ENCODE data around the gene CPA4. TPM values are rescaled to one million over a fixed set of nuclear protein-coding genes. Genes with fewer than 3 reads are reported as not detected.

The CPA4 gene
- total and polyA plus RNA-seq, 5 experiments from 2014 or later, result not detected

- Mint-ChIP-seq H3K36me3 (no peaks in the 10 kb centered on the region), H3K27me3 (no peaks in the 10 kb centered on the region), H3K9me3 (peaks cover 0 to 3% (median 0%) of the 10 kb centered on the region in 9 donors), H3K4me1 (peaks cover 0 to 9% (median 0%) of the 10 kb centered on the region in 4 donors), H3K4me3 (no peak overlapping the region), H3K27ac (peak overlapping the region in 1 of 10 donors; percentile 66)
- DNase-seq (no peak), ATAC-seq (no peak)
- POLR2A ChIA-PET, result interaction anchor here (0.6 kb wide), 2 partner anchors 93 to 123 kb away, joined by 3 to 5 read pairs; no protein-coding TSS in a partner anchor
Observed at GRCh38 chr7:130296221-130296951, 3.4 kb downstream of the CPA4 start.

DNA sequence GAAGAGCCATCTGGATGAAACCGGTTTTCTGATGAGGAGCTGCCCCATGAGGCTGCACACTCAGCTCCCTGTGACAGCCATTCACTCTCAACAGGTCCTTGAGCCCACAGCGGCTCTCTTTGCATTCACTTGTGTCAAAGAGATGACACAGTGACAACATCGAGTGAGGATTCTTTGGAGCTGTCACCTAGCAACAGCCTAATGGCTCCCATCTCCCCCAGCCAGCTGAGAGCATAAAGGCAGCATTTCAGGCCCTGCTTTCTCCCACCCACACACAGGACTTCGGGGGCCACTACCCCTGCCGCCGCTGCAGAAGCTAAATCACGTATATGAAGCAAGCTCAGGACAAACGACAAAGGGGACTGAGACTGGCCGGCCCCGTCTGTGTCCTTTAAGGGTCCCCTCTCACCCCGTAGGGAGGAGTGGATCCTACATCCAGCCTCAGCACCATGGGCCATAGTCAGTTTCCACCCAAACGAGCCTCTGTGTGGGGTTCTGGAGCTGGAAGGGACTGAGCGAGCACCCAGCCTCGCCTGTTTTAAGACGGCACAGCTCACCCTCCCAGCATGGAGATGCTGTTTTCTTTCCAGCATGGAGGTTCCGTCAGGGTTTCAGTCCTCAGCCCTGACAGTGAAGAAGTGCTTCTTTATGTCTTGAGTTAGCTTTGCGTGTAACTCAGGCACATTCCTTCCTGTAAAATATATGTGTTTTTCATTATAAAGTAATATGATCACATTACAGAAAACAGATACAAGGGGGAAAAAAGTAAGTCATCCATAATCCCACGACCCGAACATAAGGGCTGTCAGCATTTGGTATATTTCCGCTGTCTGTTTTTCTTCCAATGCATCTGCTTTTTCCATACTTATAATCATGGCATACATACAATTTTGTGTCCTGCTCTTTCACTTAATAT is 4.9 kb downstream of the CPA4 start:
- Mint-ChIP-seq H3K27ac (no peak overlapping the region), H3K27me3 (no peaks in the 10 kb centered on the region), H3K36me3 (no peaks in the 10 kb centered on the region), H3K9me3 (peaks cover 0 to 3% (median 0%) of the 10 kb centered on the region in 9 donors), H3K4me3 (no peak overlapping the region), H3K4me1 (peaks cover 0 to 10% (median 0%) of the 10 kb centered on the region in 4 donors)
- POLR2A ChIA-PET, result no interaction called here
- no peak for ATAC-seq
- DNase-seq, result no peak

DNA sequence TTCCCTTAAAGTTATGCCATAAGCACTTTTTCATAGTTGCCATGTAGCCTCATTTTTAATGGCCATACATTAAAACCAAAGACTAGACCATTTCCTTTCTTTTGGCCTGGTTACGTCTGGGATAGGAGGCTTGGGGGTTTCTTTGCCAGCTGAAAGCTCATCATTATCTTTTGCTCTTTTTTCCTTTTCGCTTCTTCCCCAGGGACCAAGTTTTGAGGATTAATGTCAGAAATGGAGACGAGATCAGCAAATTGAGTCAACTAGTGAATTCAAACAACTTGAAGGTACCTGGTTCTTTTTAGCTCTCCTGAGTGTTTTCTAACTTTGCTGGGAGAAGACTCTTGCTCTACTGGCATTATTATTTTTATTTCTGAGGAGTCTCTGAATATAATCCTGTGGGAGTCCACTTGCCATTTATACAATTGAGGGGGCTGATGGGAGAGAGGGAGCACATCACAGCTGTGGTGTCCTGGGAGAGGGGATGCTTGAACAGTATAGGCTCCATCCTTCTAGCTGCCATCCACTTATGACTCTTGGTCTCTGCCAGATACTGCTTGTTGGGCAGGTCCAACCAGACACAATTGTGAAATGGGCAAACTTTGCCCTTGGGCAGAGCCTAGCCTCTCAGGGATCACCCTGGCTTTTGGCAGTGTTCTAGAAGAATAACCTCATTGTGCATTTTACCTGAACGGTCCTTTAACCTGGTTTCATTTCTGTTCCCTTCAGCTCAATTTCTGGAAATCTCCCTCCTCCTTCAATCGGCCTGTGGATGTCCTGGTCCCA is 5.8 kb downstream of the CPA4 start:
- no peaks in the 10 kb centered on the region for H3K27me3 Mint-ChIP-seq
- ATAC-seq (no peak), DNase-seq (no peak)
- peaks cover 0 to 3% (median 0%) of the 10 kb centered on the region in 9 donors for H3K9me3 Mint-ChIP-seq
- no peak overlapping the region for H3K27ac Mint-ChIP-seq
- H3K4me1 Mint-ChIP-seq, result peaks cover 0 to 9% (median 3%) of the 10 kb centered on the region in 4 donors
- H3K4me3 Mint-ChIP-seq, result no peak overlapping the region
- no peaks in the 10 kb centered on the region for H3K36me3 Mint-ChIP-seq
- POLR2A ChIA-PET, result no interaction called here

DNA sequence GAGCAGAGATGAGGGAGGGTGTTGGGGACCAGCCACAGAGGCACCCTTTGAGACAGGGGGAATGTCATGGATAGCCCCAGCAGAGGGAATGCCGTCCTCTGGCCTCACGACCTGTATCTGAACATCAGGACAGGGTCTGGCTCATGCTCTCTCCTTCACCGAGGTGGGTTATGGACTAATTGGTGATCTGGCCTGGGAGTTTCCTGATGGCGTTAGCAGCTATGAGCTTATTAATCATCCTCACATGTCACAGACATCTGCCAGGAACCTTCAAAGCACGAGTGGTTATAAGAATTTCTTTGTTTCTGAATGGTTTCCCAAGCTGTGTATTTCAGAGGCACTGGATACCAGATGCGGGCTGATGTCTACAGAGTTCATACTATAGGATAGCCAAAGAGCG is 6.9 kb downstream of the CPA4 start:
- DNase-seq (no peak), ATAC-seq (no peak)
- Mint-ChIP-seq H3K27ac (no peak overlapping the region), H3K4me1 (peaks cover 0 to 11% (median 7%) of the 10 kb centered on the region in 4 donors), H3K36me3 (no peaks in the 10 kb centered on the region), H3K9me3 (peaks cover 0 to 3% (median 0%) of the 10 kb centered on the region in 9 donors), H3K27me3 (no peaks in the 10 kb centered on the region), H3K4me3 (no peak overlapping the region)
- POLR2A ChIA-PET, result interaction anchor here (0.7 kb wide), 1 partner anchor 159 kb away, joined by 4 read pairs; no protein-coding TSS in a partner anchor

GRCh38 chr7:130301501-130302020 is 8.6 kb downstream of the CPA4 start:
- POLR2A ChIA-PET, result interaction anchor here (0.7 kb wide), 1 partner anchor 165 kb away, joined by 4 read pairs; no protein-coding TSS in a partner anchor

DNA sequence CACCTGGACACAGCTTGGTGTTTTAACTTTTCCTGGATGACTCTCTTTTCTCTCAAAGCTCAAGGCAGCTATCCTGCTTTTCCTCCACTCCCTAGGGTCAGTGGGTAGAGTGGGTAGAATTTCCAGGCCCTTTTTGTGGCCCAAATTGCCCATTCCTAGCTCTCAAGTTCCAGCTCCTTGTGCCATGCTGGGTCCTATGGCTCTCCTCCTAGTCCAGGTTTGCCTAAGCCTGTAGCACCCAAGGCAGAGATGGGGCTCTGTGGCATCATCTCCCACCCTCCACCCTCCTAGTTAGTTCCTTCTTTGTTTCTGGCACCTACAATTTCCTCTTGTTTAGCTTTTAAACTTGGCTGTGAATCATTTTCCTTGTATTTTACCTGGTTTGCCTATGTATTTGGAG is 9.7 kb downstream of the CPA4 start:
- Mint-ChIP-seq H3K27ac (peak overlapping the region in 1 of 10 donors; percentile 37), H3K4me1 (peaks cover 0 to 11% (median 4%) of the 10 kb centered on the region in 4 donors), H3K9me3 (peaks cover 0 to 1% (median 0%) of the 10 kb centered on the region in 9 donors), H3K27me3 (no peaks in the 10 kb centered on the region), H3K36me3 (no peaks in the 10 kb centered on the region), H3K4me3 (no peak overlapping the region)
- no peak for ATAC-seq
- no peak for DNase-seq
- POLR2A ChIA-PET, result no interaction called here

More at GRCh38 chr7:130301501-130302020, 8.6 kb downstream of the CPA4 start:
- H3K4me1 Mint-ChIP-seq, result peaks cover 0 to 11% (median 4%) of the 10 kb centered on the region in 4 donors
- no peak for DNase-seq
- H3K27me3 Mint-ChIP-seq, result no peaks in the 10 kb centered on the region
- no peak overlapping the region for H3K4me3 Mint-ChIP-seq
- H3K36me3 Mint-ChIP-seq, result no peaks in the 10 kb centered on the region
- no peak overlapping the region for H3K27ac Mint-ChIP-seq
- ATAC-seq, result no peak
- H3K9me3 Mint-ChIP-seq, result peaks cover 0 to 1% (median 0%) of the 10 kb centered on the region in 9 donors

- Mint-ChIP-seq H3K36me3 (no peaks in the 10 kb centered on the region), H3K4me1 (peaks cover 0 to 11% (median 4%) of the 10 kb centered on the region in 4 donors), H3K27ac (peak overlapping the region in 1 of 10 donors; percentile 66), H3K27me3 (no peaks in the 10 kb centered on the region), H3K9me3 (peaks cover 0 to 1% (median 0%) of the 10 kb centered on the region in 9 donors), H3K4me3 (no peak overlapping the region)
- DNase-seq (no peak), ATAC-seq (no peak)
- POLR2A ChIA-PET, result no interaction called here
Observed at GRCh38 chr7:130303127-130303526, 10.2 kb downstream of the CPA4 start.

- Mint-ChIP-seq H3K36me3 (no peaks in the 10 kb centered on the region), H3K4me1 (peaks cover 0 to 11% (median 4%) of the 10 kb centered on the region in 4 donors), H3K4me3 (no peak overlapping the region), H3K27ac (peak overlapping the region in 1 of 10 donors; percentile 66), H3K9me3 (peaks cover 0 to 1% (median 0%) of the 10 kb centered on the region in 9 donors), H3K27me3 (no peaks in the 10 kb centered on the region)
- POLR2A ChIA-PET, result no interaction called here
- ATAC-seq (no peak), DNase-seq (peak in 1 of 10 donors; percentile 3)
Observed at GRCh38 chr7:130303551-130303950, 10.6 kb downstream of the CPA4 start.

DNA sequence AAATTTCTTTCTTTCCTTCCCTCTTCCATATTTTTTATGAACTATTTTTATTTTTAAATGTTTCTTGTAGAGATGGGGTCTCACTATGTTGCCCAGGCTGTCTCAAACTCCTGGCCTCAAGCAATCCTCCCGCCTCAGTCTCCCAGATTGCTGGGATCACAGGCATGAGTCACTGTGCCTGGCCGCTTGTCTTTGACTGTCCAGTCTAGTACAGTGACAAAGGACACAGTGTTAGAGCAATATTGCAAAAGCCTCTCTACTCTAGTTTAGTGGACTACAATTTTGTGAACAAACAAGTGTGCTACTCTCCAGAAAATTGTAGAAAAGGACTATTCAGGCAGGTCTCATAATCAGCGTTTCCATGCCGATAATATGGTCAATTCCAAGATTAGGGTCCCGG is 11.0 kb downstream of the CPA4 start:
- H3K27ac Mint-ChIP-seq, result peak overlapping the region in 2 of 10 donors; percentile 46 to 66
- no peaks in the 10 kb centered on the region for H3K27me3 Mint-ChIP-seq
- peaks cover 0 to 11% (median 4%) of the 10 kb centered on the region in 4 donors for H3K4me1 Mint-ChIP-seq
- ATAC-seq, result no peak
- peak overlapping the region in 1 of 10 donors; percentile 20 for H3K4me3 Mint-ChIP-seq
- DNase-seq, result no peak
- POLR2A ChIA-PET, result no interaction called here
- peaks cover 0 to 1% (median 0%) of the 10 kb centered on the region in 9 donors for H3K9me3 Mint-ChIP-seq
- no peaks in the 10 kb centered on the region for H3K36me3 Mint-ChIP-seq

- Mint-ChIP-seq H3K4me1 (peaks cover 0 to 11% (median 4%) of the 10 kb centered on the region in 4 donors), H3K9me3 (peaks cover 0 to 1% (median 0%) of the 10 kb centered on the region in 9 donors), H3K27ac (no peak overlapping the region), H3K27me3 (no peaks in the 10 kb centered on the region), H3K4me3 (no peak overlapping the region), H3K36me3 (no peaks in the 10 kb centered on the region)
- POLR2A ChIA-PET, result no interaction called here
- ATAC-seq (no peak), DNase-seq (no peak)
Observed at GRCh38 chr7:130304878-130305277, 11.9 kb downstream of the CPA4 start.

- H3K27ac Mint-ChIP-seq, result no peak overlapping the region
- no peaks in the 10 kb centered on the region for H3K9me3 Mint-ChIP-seq
- ATAC-seq (no peak), DNase-seq (no peak)
- no peak overlapping the region for H3K4me3 Mint-ChIP-seq
- peaks cover 0 to 11% (median 4%) of the 10 kb centered on the region in 4 donors for H3K4me1 Mint-ChIP-seq
- H3K27me3 Mint-ChIP-seq, result no peaks in the 10 kb centered on the region
- H3K36me3 Mint-ChIP-seq, result no peaks in the 10 kb centered on the region
- POLR2A ChIA-PET, result no interaction called here
Observed at GRCh38 chr7:130305433-130306042, 12.6 kb downstream of the CPA4 start.

DNA sequence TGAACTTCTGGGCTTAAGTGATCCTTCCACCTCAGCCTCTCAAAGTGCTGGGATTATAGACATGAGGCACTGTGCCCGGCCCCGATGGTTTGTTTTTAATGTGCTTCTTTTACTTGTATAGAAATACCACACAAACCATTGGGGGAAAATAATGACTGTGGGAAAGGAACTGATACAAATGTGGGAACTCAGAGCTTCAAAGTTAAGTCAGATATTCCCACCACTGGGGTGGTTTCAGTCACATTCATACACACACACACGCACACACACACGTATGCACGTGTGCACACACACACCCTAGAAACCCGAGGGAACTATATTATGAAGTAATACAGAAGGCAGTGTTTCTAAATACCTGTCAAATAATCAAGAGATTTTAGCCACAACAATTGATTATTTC is 17.0 kb downstream of the CPA4 start:
- Mint-ChIP-seq H3K27ac (peak overlapping the region in 1 of 10 donors; percentile 8), H3K27me3 (no peaks in the 10 kb centered on the region), H3K9me3 (no peaks in the 10 kb centered on the region), H3K4me1 (no peaks in the 10 kb centered on the region), H3K4me3 (no peak overlapping the region), H3K36me3 (no peaks in the 10 kb centered on the region)
- DNase-seq (no peak), ATAC-seq (no peak)
- POLR2A ChIA-PET, result no interaction called here
